GM19468 (cell line): ENCODE results near the gene FOXS1.

ENCODE experiments used
- ATAC-seq: cut with Tn5 transposase; IDR thresholded peaks from one replicate; pipeline ENCODE4 v1.9.1; 2021; ENCODE audit warnings: mild to moderate bottlenecking, moderate library complexity, moderate number of reproducible peaks; ENCODE audit not compliant: unreplicated experiment; ENCODE audit errors: extremely low read depth

FOXS1 gene

GRCh38 chr20:31806564-31807355 lies 38.6 kb downstream of the FOXS1 start:
- no peak for ATAC-seq

DNA sequence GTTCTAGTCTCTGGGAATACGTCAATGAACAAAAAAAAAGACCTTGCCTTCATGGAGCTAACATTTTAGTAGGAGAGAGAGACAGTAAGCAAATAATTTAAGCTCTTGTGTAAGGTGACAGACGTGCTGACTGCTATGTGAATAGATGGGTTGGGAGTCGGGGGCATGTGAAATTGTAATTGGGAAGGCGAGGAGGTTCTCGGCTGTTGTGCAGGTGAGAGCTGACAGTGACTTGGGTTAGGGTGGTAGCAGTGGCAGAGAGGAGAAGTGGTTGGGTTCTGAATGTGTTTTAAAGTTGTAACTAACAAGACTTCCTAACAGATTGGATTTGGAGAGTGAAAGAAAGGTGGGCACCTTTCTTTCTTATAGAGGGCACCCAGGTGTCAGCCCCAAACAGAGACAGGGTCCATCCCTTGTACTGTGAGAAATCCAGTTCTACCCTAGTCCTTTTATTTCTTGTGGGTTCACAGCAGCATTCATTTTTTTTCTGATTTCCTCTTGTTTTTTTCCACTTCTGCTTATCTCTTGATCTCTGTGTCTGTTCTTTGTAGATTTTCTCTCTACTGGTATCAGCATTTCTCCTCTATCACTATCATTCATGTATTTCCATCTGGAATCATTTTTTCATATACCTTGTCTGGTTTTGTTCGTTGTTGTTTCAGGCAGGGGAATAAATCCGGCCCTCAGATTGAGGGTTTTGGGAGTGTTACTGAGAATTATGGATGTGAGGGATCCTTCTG lies 41.7 kb downstream of the FOXS1 start:
- ATAC-seq: no peak

DNA sequence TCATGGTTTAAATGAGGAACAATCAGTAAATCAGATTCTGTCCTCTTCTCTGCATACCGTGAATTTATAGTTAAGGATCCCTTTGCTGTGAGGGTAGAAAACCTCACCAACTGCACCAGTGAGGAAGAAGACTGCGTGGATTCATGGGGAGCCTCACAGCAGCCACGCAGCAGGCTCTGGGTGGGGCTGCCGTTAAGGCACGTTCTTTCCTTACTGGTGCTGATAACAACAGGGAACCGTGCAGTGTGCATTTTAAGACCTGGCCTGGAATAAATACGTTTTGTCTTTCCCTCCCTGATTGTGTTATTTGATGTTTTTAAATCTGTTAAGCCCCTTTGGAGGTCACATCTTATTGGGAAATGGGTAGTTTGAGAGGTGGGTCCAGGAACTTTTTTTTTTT lies 43.9 kb downstream of the FOXS1 start:
- no peak for ATAC-seq

DNA sequence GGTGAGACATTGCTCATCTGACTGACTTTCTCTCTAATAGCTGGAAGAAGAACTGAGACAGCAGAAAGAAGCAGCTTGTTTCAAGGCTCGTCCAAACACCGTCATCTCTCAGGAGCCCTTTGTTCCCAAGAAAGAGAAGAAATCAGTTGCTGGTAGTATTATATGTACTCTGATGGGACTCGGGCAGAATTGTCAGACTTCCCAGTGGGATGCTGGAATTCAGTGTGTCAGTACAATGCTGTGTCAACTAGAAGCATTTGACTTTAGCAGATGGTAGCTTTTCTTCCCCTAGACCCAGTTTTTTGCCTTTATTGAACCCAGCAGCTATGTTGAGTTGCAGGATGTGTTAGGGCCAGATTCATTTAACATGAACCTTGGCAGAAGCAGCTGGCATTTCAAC lies 48.0 kb downstream of the FOXS1 start:
- no peak for ATAC-seq
